ENCODE results near the gene ZNF391. TPM values are rescaled to one million over a fixed set of nuclear protein-coding genes. Genes with fewer than 3 reads are reported as not detected.

Gene ZNF391
- total RNA-seq (2022) (3.7 and 4.6 TPM in 2 replicates), Bru-seq, nascent RNA (percentile 56 among the genes with signal in this experiment), BruChase-seq, experiment 1, labeled RNA remaining after a 6-hour chase (percentile 54 among the genes with signal in this experiment), BruChase-seq, experiment 2, labeled RNA remaining after a 2-hour chase (percentile 60 among the genes with signal in this experiment)
- long read RNA-seq, partial matches to known transcripts: 0 of 3 reads
- long read RNA-seq, other reads (novel, unspliced or antisense): 2 of 3 reads

GRCh38 chr6:27388293-27389197 is at the start of gene ZNF391:
Gene ZNF391 (plus strand): TSS chr6:27388759. CDS start chr6:27400371, 11,612 bp downstream.
- no TSS peak for BruUV-seq (replicated peaks)
- peak; percentile 78 for DNase-seq
- peaks cover 9% of the 10 kb centered on the region for H3K9me3 Mint-ChIP-seq (ENCODE audit: low read depth, unreplicated experiment)
- CTCF ChIA-PET: interaction anchor here (0.6 to 1.0 kb wide), 3 partner anchors 150 to 274 kb away, joined by 3 read pairs; no protein-coding TSS in a partner anchor
- H3K4me3 Mint-ChIP-seq (ENCODE audit: low read depth, unreplicated experiment): peak within 1 kb of the TSS; percentile 98
- H3K4me1 Mint-ChIP-seq (ENCODE audit: low read depth, unreplicated experiment): no peaks in the 10 kb centered on the region
- peaks cover 12% of the 10 kb centered on the region for H3K36me3 Mint-ChIP-seq (ENCODE audit: insufficient read depth, unreplicated experiment)
- no peak for TF ChIP-seq CTCF (IDR thresholded peaks at IDR 0.05; ENCODE audit: unreplicated experiment)
- H3K27me3 Mint-ChIP-seq (ENCODE audit: unreplicated experiment): no peaks in the 10 kb centered on the region
- intact Hi-C loops (cut with micrococcal nuclease; ENCODE audit: unreplicated experiment): loop anchor here (2.0 kb wide), 1 partner anchor 84 kb away; the partner anchor contains the start of gene ZNF184
- peak within 1 kb of the TSS; percentile 66 for H3K27ac Mint-ChIP-seq (ENCODE audit: unreplicated experiment)

- Mint-ChIP-seq H3K36me3 (ENCODE audit: insufficient read depth, unreplicated experiment) (no peaks in the 10 kb centered on the region), H3K4me1 (ENCODE audit: low read depth, unreplicated experiment) (no peaks in the 10 kb centered on the region), H3K4me3 (ENCODE audit: low read depth, unreplicated experiment) (no peak overlapping the region), H3K27ac (ENCODE audit: unreplicated experiment) (no peak overlapping the region), H3K9me3 (ENCODE audit: low read depth, unreplicated experiment) (peaks cover 17% of the 10 kb centered on the region), H3K27me3 (ENCODE audit: unreplicated experiment) (no peaks in the 10 kb centered on the region)
- no peak for TF ChIP-seq CTCF (IDR thresholded peaks at IDR 0.05; ENCODE audit: unreplicated experiment)
- no peak for DNase-seq
- intact Hi-C loops (cut with micrococcal nuclease; ENCODE audit: unreplicated experiment): no loop called here
- CTCF ChIA-PET: no interaction called here
- no TSS peak for BruUV-seq (replicated peaks)
Observed at GRCh38 chr6:27352850-27353249, 35.7 kb upstream of the ZNF391 start.

DNA sequence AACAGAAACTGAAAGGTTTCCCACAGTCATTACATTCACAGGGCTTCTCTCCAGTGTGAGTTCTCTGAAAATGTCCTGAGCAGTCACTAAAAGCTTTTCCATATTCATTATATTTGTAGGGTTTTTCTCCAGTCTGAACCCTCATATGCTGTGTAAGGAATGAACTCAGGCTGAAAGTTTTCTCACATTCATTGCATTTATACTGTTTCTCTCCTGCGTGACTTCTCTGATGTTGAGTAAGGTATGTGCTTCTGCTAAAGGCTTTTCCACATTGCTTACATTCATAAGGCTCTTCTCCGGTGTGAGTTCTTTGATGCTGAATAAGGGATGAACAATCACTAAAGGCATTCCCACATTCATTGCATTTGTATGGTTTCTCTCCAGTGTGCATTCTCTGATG is 29.8 kb upstream of the ZNF391 start:
- H3K9me3 Mint-ChIP-seq (ENCODE audit: low read depth, unreplicated experiment): peaks cover 26% of the 10 kb centered on the region
- no peak overlapping the region for H3K4me3 Mint-ChIP-seq (ENCODE audit: low read depth, unreplicated experiment)
- TF ChIP-seq CTCF (IDR thresholded peaks at IDR 0.05; ENCODE audit: unreplicated experiment): no peak
- H3K27me3 Mint-ChIP-seq (ENCODE audit: unreplicated experiment): no peaks in the 10 kb centered on the region
- no peak overlapping the region for H3K27ac Mint-ChIP-seq (ENCODE audit: unreplicated experiment)
- H3K4me1 Mint-ChIP-seq (ENCODE audit: low read depth, unreplicated experiment): no peaks in the 10 kb centered on the region
- intact Hi-C loops (cut with micrococcal nuclease; ENCODE audit: unreplicated experiment): no loop called here
- DNase-seq: no peak
- CTCF ChIA-PET: no interaction called here
- no TSS peak for BruUV-seq (replicated peaks)
- H3K36me3 Mint-ChIP-seq (ENCODE audit: insufficient read depth, unreplicated experiment): no peaks in the 10 kb centered on the region

GRCh38 chr6:27359231-27359630 is 29.3 kb upstream of the ZNF391 start:
- Mint-ChIP-seq H3K4me1 (ENCODE audit: low read depth, unreplicated experiment) (no peaks in the 10 kb centered on the region), H3K36me3 (ENCODE audit: insufficient read depth, unreplicated experiment) (no peaks in the 10 kb centered on the region), H3K27ac (ENCODE audit: unreplicated experiment) (no peak overlapping the region), H3K4me3 (ENCODE audit: low read depth, unreplicated experiment) (no peak overlapping the region), H3K27me3 (ENCODE audit: unreplicated experiment) (no peaks in the 10 kb centered on the region), H3K9me3 (ENCODE audit: low read depth, unreplicated experiment) (peaks cover 24% of the 10 kb centered on the region)
- CTCF ChIA-PET: no interaction called here
- BruUV-seq (replicated peaks): no TSS peak
- no peak for DNase-seq
- TF ChIP-seq CTCF (IDR thresholded peaks at IDR 0.05; ENCODE audit: unreplicated experiment): no peak
- intact Hi-C loops (cut with micrococcal nuclease; ENCODE audit: unreplicated experiment): no loop called here
